ENCODE measurements around the gene FITM2. TPM values are rescaled to one million over a fixed set of nuclear protein-coding genes. Genes with fewer than 3 reads are reported as not detected.
"Not testable (repeated sequence)": the region's sequence is repeated elsewhere in the genome, so short reads cannot be mapped to it uniquely, and the experiment has no call there.

The FITM2 gene
- total RNA-seq, 4 donors from 2014 or later: 7.6 to 10.1 (median 8.7) TPM

DNA sequence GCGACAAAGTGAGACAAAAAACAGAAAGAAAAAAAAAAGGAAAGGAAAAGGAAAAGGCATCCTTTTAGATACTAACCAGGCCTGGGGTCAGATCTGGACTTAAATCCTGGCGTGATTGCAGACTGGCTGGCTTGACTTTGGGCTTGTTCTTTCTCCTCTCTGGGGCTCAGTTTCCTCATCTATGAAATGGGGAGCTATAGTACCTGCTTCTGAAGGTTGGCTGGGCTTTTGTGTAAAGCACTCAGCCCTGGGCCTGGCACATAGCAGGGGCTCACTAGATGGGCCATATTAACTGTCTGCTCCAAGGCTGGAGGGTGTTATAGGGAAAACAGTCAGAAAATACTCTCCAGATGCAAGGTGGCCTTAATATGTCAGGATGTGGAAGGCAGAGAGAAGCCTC is 24.7 kb upstream of the FITM2 start:
- Histone ChIP-seq H3K9me3 (no peaks in the 10 kb centered on the region), H3K4me1 (no peaks in the 10 kb centered on the region), H3K4me3 (no peak overlapping the region), H3K27me3 (peaks cover 0 to 6% (median 5%) of the 10 kb centered on the region in 3 donors), H3K36me3 (no peaks in the 10 kb centered on the region), H3K27ac (no peak overlapping the region)
- in situ Hi-C loops (cut with MboI; ENCODE audit: low sequenced_read_pairs in 4 of 4): no loop called here
- intact Hi-C loops (cut with DNase I; ENCODE audit: low total_unique reads): no loop called here
- DNase-seq (no peak), ATAC-seq (no peak)
- no peak for TF ChIP-seq CTCF (IDR thresholded peaks at IDR 0.05 in 4 of 5, conservative IDR thresholded peaks at IDR 0.05 in 1 of 5)
- TF ChIP-seq POLR2A (IDR thresholded peaks at IDR 0.05): no peak

GRCh38 chr20:44334709-44335108 is 23.7 kb upstream of the FITM2 start:
- TF ChIP-seq POLR2A (IDR thresholded peaks at IDR 0.05) (no peak), CTCF (IDR thresholded peaks at IDR 0.05 in 4 of 5, conservative IDR thresholded peaks at IDR 0.05 in 1 of 5) (no peak)
- Histone ChIP-seq H3K4me1 (no peaks in the 10 kb centered on the region), H3K4me3 (no peak overlapping the region), H3K9me3 (no peaks in the 10 kb centered on the region), H3K27me3 (peaks cover 0 to 6% (median 5%) of the 10 kb centered on the region in 3 donors), H3K27ac (no peak overlapping the region), H3K36me3 (no peaks in the 10 kb centered on the region)
- in situ Hi-C loops (cut with MboI; ENCODE audit: low sequenced_read_pairs in 4 of 4): no loop called here
- no peak for DNase-seq
- intact Hi-C loops (cut with DNase I; ENCODE audit: low total_unique reads): no loop called here
- no peak for ATAC-seq

GRCh38 chr20:44334306-44334705 is 23.3 kb upstream of the FITM2 start:
- intact Hi-C loops (cut with DNase I; ENCODE audit: low total_unique reads) (no loop called here), in situ Hi-C loops (cut with MboI; ENCODE audit: low sequenced_read_pairs in 4 of 4) (no loop called here)
- ATAC-seq: no peak
- Histone ChIP-seq H3K4me1 (no peaks in the 10 kb centered on the region), H3K36me3 (no peaks in the 10 kb centered on the region), H3K27me3 (peaks cover 0 to 6% (median 5%) of the 10 kb centered on the region in 3 donors), H3K27ac (no peak overlapping the region), H3K9me3 (no peaks in the 10 kb centered on the region), H3K4me3 (no peak overlapping the region)
- TF ChIP-seq CTCF (IDR thresholded peaks at IDR 0.05 in 4 of 5, conservative IDR thresholded peaks at IDR 0.05 in 1 of 5) (no peak), POLR2A (IDR thresholded peaks at IDR 0.05) (no peak)
- no peak for DNase-seq

- in situ Hi-C loops (cut with MboI; ENCODE audit: low sequenced_read_pairs in 4 of 4): no loop called here
- TF ChIP-seq CTCF (IDR thresholded peaks at IDR 0.05 in 4 of 5, conservative IDR thresholded peaks at IDR 0.05 in 1 of 5) (no peak), POLR2A (IDR thresholded peaks at IDR 0.05) (no peak)
- no peak for ATAC-seq
These were observed 20.2 kb upstream of the FITM2 start for GRCh38 chr20:44331201-44331600.

GRCh38 chr20:44328428-44328827 is 17.4 kb upstream of the FITM2 start:
- H3K4me3 ChIP-seq: no peak overlapping the region
- TF ChIP-seq CTCF (IDR thresholded peaks at IDR 0.05 in 4 of 5, conservative IDR thresholded peaks at IDR 0.05 in 1 of 5): no peak
- no peak for TF ChIP-seq POLR2A (IDR thresholded peaks at IDR 0.05)
- peaks cover 3 to 21% (median 7%) of the 10 kb centered on the region in 3 donors for H3K27me3 ChIP-seq
- no peaks in the 10 kb centered on the region for H3K4me1 ChIP-seq
- intact Hi-C loops (cut with DNase I; ENCODE audit: low total_unique reads): no loop called here
- in situ Hi-C loops (cut with MboI; ENCODE audit: low sequenced_read_pairs in 4 of 4): no loop called here
- no peaks in the 10 kb centered on the region for H3K9me3 ChIP-seq
- DNase-seq (no peak), ATAC-seq (no peak)
- H3K36me3 ChIP-seq: no peaks in the 10 kb centered on the region
- H3K27ac ChIP-seq: no peak overlapping the region

More at GRCh38 chr20:44331201-44331600, 20.2 kb upstream of the FITM2 start:
- no peaks in the 10 kb centered on the region for H3K36me3 ChIP-seq
- no peak for DNase-seq
- no peak overlapping the region for H3K4me3 ChIP-seq
- H3K9me3 ChIP-seq: no peaks in the 10 kb centered on the region
- peaks cover 4 to 21% (median 12%) of the 10 kb centered on the region in 3 donors for H3K27me3 ChIP-seq
- no peaks in the 10 kb centered on the region for H3K4me1 ChIP-seq
- H3K27ac ChIP-seq: no peak overlapping the region
- intact Hi-C loops (cut with DNase I; ENCODE audit: low total_unique reads): no loop called here

- H3K4me1 ChIP-seq; ATAC-seq; DNase-seq; H3K4me3 ChIP-seq; H3K9me3 ChIP-seq; in situ Hi-C loops (cut with MboI; ENCODE audit: low sequenced_read_pairs in 4 of 4); intact Hi-C loops (cut with DNase I; ENCODE audit: low total_unique reads); H3K27ac ChIP-seq; H3K36me3 ChIP-seq: not testable (repeated sequence)
- H3K27me3 ChIP-seq: peaks cover 3 to 21% (median 7%) of the 10 kb centered on the region in 3 donors
These were observed 16.7 kb upstream of the FITM2 start for GRCh38 chr20:44327748-44328147.
